H9 (cell line): ENCODE results near the gene CCDC137. TPM values are rescaled to one million over a fixed set of nuclear protein-coding genes. Genes with fewer than 3 reads are reported as not detected.

Source experiments
- DNase-seq: peaks from one replicate; pipeline ENCODE4 v3.0.0-alpha.2; 2017
- H2AFZ ChIP-seq: one replicate; pipeline ENCODE4 v1.6.1; 2013; ENCODE audit warnings: mild to moderate bottlenecking, low read length, control low read depth, moderate library complexity
- H2AK5ac ChIP-seq: 2 replicates; pipeline ENCODE4 v1.6.1; 2013; ENCODE audit warnings: low read length, control low read depth, mixed read lengths; ENCODE audit not compliant: insufficient read length
- H2BK120ac ChIP-seq: one replicate; pipeline ENCODE4 v1.6.1; 2013; ENCODE audit warnings: low read depth, mild to moderate bottlenecking, low read length, control low read depth, inconsistent platforms; ENCODE audit not compliant: poor library complexity, severe bottlenecking
- H2BK12ac ChIP-seq: 2 replicates; pipeline ENCODE4 v1.6.1; 2013; ENCODE audit warnings: low read length, control low read depth, mixed read lengths, low read depth; ENCODE audit not compliant: insufficient read length
- H2BK15ac ChIP-seq: 2 replicates; pipeline ENCODE4 v1.6.1; 2013; ENCODE audit warnings: low read depth, low read length, control low read depth
- H2BK20ac ChIP-seq: one replicate; pipeline ENCODE4 v1.6.1; 2013; ENCODE audit warnings: low read depth, mild to moderate bottlenecking, low read length, control low read depth, inconsistent platforms; ENCODE audit not compliant: poor library complexity, severe bottlenecking
- H2BK5ac ChIP-seq: 2 replicates; pipeline ENCODE4 v1.6.1; 2013; ENCODE audit warnings: low read length, control low read depth, mixed read lengths; ENCODE audit not compliant: insufficient read length
- H3K14ac ChIP-seq: 2 replicates; pipeline ENCODE4 v1.6.1; 2013; ENCODE audit warnings: low read length, control low read depth; ENCODE audit not compliant: insufficient read depth
- H3K18ac ChIP-seq: 2 replicates; pipeline ENCODE4 v1.6.1; 2013; ENCODE audit warnings: low read depth, mild to moderate bottlenecking, mixed read lengths, low read length, control low read depth; ENCODE audit not compliant: insufficient read length
- H3K23ac ChIP-seq: 2 replicates; pipeline ENCODE4 v1.6.1; 2013; ENCODE audit warnings: low read length, control low read depth, mixed read lengths, low read depth; ENCODE audit not compliant: insufficient read length
- H3K23me2 ChIP-seq: 2 replicates; pipeline ENCODE4 v1.6.1; 2013; ENCODE audit warnings: low read depth, mild to moderate bottlenecking, mixed read lengths, low read length, control low read depth; ENCODE audit not compliant: insufficient read length, poor library complexity, severe bottlenecking
- H3K27ac ChIP-seq: 2 replicates; pipeline ENCODE4 v1.5.1; 2013; ENCODE audit warnings: low read length, control low read depth, mixed read lengths, low read depth; ENCODE audit not compliant: insufficient read length
- H3K27me3 ChIP-seq: 2 replicates; pipeline ENCODE4 v1.6.1; 2013; ENCODE audit warnings: low read length, control low read depth, inconsistent platforms; ENCODE audit not compliant: insufficient read depth
- H3K4ac ChIP-seq: 2 replicates; pipeline ENCODE4 v1.6.1; 2013; ENCODE audit warnings: low read depth, mild to moderate bottlenecking, control low read depth, inconsistent platforms, low read length, moderate library complexity
- H3K4me1 ChIP-seq: 2 replicates; pipeline ENCODE4 v1.6.1; 2013; ENCODE audit warnings: low read length, control low read depth, inconsistent platforms; ENCODE audit not compliant: insufficient read depth
- H3K4me2 ChIP-seq: 2 replicates; pipeline ENCODE4 v1.6.1; 2013; ENCODE audit warnings: low read length, control low read depth, mixed read lengths; ENCODE audit not compliant: insufficient read length, insufficient read depth
- H3K56ac ChIP-seq: 2 replicates; pipeline ENCODE4 v1.6.1; 2013; ENCODE audit warnings: low read depth, mild to moderate bottlenecking, mixed read lengths, low read length, control low read depth; ENCODE audit not compliant: insufficient read length
- H3K79me1 ChIP-seq: 2 replicates; pipeline ENCODE4 v1.6.1; 2013; ENCODE audit warnings: low read depth, mild to moderate bottlenecking, moderate library complexity, low read length, control low read depth, inconsistent platforms; ENCODE audit not compliant: insufficient read depth, poor library complexity, severe bottlenecking
- H3K79me2 ChIP-seq: 2 replicates; pipeline ENCODE4 v1.6.1; 2013; ENCODE audit warnings: low read length, control low read depth, inconsistent platforms; ENCODE audit not compliant: insufficient read depth
- H3K9ac ChIP-seq: 2 replicates; pipeline ENCODE4 v1.6.1; 2013; ENCODE audit warnings: low read length, control low read depth, mixed read lengths; ENCODE audit not compliant: insufficient read length; ENCODE audit errors: extremely low read depth
- H3K9me3 ChIP-seq: one replicate; pipeline ENCODE4 v1.6.1; 2013; ENCODE audit warnings: low read depth, low read length, inconsistent platforms; ENCODE audit not compliant: control insufficient read depth
- H3T11ph ChIP-seq: one replicate; pipeline ENCODE4 v1.6.1; 2013; ENCODE audit warnings: mild to moderate bottlenecking, low read length, control low read depth, inconsistent platforms
- H4K20me1 ChIP-seq: one replicate; pipeline ENCODE4 v1.6.1; 2013; ENCODE audit not compliant: control insufficient read depth, insufficient read length, insufficient read depth
- H4K5ac ChIP-seq: 2 replicates; pipeline ENCODE4 v1.6.1; 2013; ENCODE audit warnings: low read depth, mild to moderate bottlenecking, mixed read lengths, low read length, control low read depth; ENCODE audit not compliant: insufficient read length
- H4K8ac ChIP-seq: replicated peaks from 2 replicates; pipeline ENCODE4 v1.6.1; 2013; ENCODE audit warnings: low read length, control low read depth, mixed read lengths, low read depth; ENCODE audit not compliant: insufficient read length
- H4K91ac ChIP-seq: 2 replicates; pipeline ENCODE4 v1.6.1; 2013; ENCODE audit warnings: low read depth, mild to moderate bottlenecking, moderate library complexity, mixed read lengths, low read length, control low read depth; ENCODE audit not compliant: insufficient read length
- H3K27ac Mint-ChIP-seq, 3 experiments: 2 replicates in 2 of 3; 3 replicates in 1 of 3; pipeline ENCODE4 v1.8.0; 2020 to 2021; ENCODE audit warnings: mixed read lengths in 3 of 3, mild to moderate bottlenecking in 1 of 3, moderate library complexity in 1 of 3
- H3K27me3 Mint-ChIP-seq: 2 replicates; pipeline ENCODE4 v1.8.0; 2021; ENCODE audit warnings: low read depth, mild to moderate bottlenecking, moderate library complexity, mixed read lengths
- H3K36me3 Mint-ChIP-seq, 3 experiments: 2 replicates in 2 of 3; 3 replicates in 1 of 3; pipeline ENCODE4 v1.8.0; 2020 to 2021; ENCODE audit warnings: low read depth in 3 of 3, mixed read lengths in 3 of 3; ENCODE audit not compliant: insufficient read depth in 1 of 3
- H3K4me1 Mint-ChIP-seq, 2 experiments: 2 replicates each; pipeline ENCODE4 v1.8.0; 2020; ENCODE audit warnings: mixed read lengths in 2 of 2
- H3K4me3 Mint-ChIP-seq, 2 experiments: 2 replicates in 1 of 2; 3 replicates in 1 of 2; pipeline ENCODE4 v1.8.0; 2020 to 2021; ENCODE audit warnings: mild to moderate bottlenecking in 2 of 2, mixed read lengths in 2 of 2, moderate library complexity in 1 of 2
- H3K9me3 Mint-ChIP-seq, 2 experiments: 2 replicates in 1 of 2; 3 replicates in 1 of 2; pipeline ENCODE4 v1.8.0; 2020; ENCODE audit warnings: mild to moderate bottlenecking in 2 of 2, mixed read lengths in 2 of 2, moderate library complexity in 1 of 2
- whole genome bisulfite sequencing: extraction: QIAGEN DNeasy Blood & Tissue Kit; methylation state at CpG from one replicate; pipeline ENCODE4 v1.1.7; 2013; ENCODE audit warnings: missing lambda C conversion rate, low lambda C conversion rate, mixed read lengths; ENCODE audit not compliant: insufficient read length; ENCODE audit errors: extremely low coverage; 5-methylcytosine and 5-hydroxymethylcytosine counted together
- total RNA-seq: library from RNA; stranded (reverse); gene quantifications from 2 replicates; pipeline ENCODE4 v1.2.1, GENCODE V29; 2021
- TF ChIP-seq, protein P1 (sequence below): fragments of 200-600 bp; sonication (generic); conservative IDR thresholded peaks from 3 replicates; pipeline ENCODE4 v1.8.0; 2021; ENCODE audit warnings: antibody characterized with exemption, mild to moderate bottlenecking

Gene CCDC137
- total RNA-seq, 1 experiment from 2014 or later: 60.8 TPM

DNA sequence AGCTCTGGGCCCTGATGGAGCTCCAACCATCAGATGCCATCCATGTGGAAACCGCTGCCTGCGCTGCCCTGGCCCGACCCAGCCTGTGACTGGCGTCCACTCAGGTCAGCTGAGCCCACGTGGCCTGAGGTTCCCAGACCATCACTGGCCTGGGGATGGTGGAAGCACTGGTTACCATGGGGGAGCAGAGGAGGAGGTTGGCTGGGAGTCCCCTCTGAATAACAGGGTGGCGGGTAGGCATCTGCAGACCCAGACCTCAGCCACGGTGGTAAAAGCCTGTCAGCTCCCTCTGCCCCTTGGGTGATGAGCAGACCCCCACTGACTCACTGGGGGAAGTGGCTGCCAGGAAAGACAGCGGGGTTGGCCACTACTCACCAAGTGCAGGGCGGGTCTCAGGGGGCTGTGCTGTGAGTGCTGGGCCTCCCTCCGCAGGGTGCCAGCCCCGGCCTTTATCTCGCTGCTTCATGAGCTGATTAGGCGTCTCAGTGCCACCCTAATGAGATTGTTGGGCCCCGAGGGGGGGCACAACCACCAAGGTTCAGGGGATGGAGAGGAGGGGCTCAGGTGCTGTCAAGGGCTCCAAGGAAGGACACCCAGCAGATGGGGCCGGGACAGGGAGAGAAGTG lies 10.3 kb upstream of the CCDC137 start, which contains the start of gene PDE6G:
Gene PDE6G, minus strand, starts transcription at position 425 of the 626 bp plus-strand sequence. CDS start 3,237 bp downstream, outside the sequence.
- no peaks in the 10 kb centered on the region for H4K20me1 ChIP-seq
- no peak within 1 kb of the TSS for H3K27ac ChIP-seq
- H3K4me1 Mint-ChIP-seq: peaks cover 10 to 17% of the 10 kb centered on the region in 2 experiments
- H3K9me3 Mint-ChIP-seq: no peaks in the 10 kb centered on the region; a peak in 1 of 5 replicates
- H3K79me1 ChIP-seq: no peaks in the 10 kb centered on the region
- no peak within 1 kb of the TSS for H3K56ac ChIP-seq
- H2BK20ac ChIP-seq: no peak within 1 kb of the TSS
- H2BK15ac ChIP-seq: no peak within 1 kb of the TSS
- no peaks in the 10 kb centered on the region for H3K9me3 ChIP-seq
- WGBS: no CpG with 5 or more reads among the region's 15 CpGs
- no peak within 1 kb of the TSS for H3K23ac ChIP-seq
- H3K27me3 ChIP-seq: no peaks in the 10 kb centered on the region
- H3K4me2 ChIP-seq: no peak within 1 kb of the TSS
- no peak within 1 kb of the TSS for H4K8ac ChIP-seq
- no peak within 1 kb of the TSS; the same call in 1 of the 2 replicates for H3K14ac ChIP-seq
- H3K36me3 Mint-ChIP-seq: no peaks in the 10 kb centered on the region
- H3K9ac ChIP-seq: no peak within 1 kb of the TSS
- H3K4ac ChIP-seq: no peak within 1 kb of the TSS
- no peak within 1 kb of the TSS for H3K18ac ChIP-seq
- no peak within 1 kb of the TSS for H2BK5ac ChIP-seq
- H2AK5ac ChIP-seq: no peak within 1 kb of the TSS
- H2AFZ ChIP-seq: no peak within 1 kb of the TSS
- no peak for DNase-seq
- H3K27me3 Mint-ChIP-seq: peaks cover 2% of the 10 kb centered on the region; the same call in 1 of the 2 replicates
- H3K79me2 ChIP-seq: no peaks in the 10 kb centered on the region
- no peak within 1 kb of the TSS for H4K91ac ChIP-seq
- H4K5ac ChIP-seq: no peak within 1 kb of the TSS
- H2BK120ac ChIP-seq: no peak within 1 kb of the TSS
- TF ChIP-seq, protein P1, sequence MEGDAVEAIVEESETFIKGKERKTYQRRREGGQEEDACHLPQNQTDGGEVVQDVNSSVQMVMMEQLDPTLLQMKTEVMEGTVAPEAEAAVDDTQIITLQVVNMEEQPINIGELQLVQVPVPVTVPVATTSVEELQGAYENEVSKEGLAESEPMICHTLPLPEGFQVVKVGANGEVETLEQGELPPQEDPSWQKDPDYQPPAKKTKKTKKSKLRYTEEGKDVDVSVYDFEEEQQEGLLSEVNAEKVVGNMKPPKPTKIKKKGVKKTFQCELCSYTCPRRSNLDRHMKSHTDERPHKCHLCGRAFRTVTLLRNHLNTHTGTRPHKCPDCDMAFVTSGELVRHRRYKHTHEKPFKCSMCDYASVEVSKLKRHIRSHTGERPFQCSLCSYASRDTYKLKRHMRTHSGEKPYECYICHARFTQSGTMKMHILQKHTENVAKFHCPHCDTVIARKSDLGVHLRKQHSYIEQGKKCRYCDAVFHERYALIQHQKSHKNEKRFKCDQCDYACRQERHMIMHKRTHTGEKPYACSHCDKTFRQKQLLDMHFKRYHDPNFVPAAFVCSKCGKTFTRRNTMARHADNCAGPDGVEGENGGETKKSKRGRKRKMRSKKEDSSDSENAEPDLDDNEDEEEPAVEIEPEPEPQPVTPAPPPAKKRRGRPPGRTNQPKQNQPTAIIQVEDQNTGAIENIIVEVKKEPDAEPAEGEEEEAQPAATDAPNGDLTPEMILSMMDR: no peak
- H3K4me1 ChIP-seq: peaks cover 3% of the 10 kb centered on the region; the same call in 1 of the 2 replicates
- no peak within 1 kb of the TSS for H2BK12ac ChIP-seq
- no peak within 1 kb of the TSS for H3T11ph ChIP-seq
- no peak within 1 kb of the TSS; a peak in 1 of 5 replicates for H3K4me3 Mint-ChIP-seq
- peaks cover 4% of the 10 kb centered on the region for H3K23me2 ChIP-seq
- H3K27ac Mint-ChIP-seq: peak within 1 kb of the TSS in 1 of 3 experiments; percentile 82; a peak in 1 of 7 replicates
